GM12892 (cell line): ENCODE measurements around the gene UBE3A.

Source experiments
- POLR2A ChIP-seq: IDR thresholded peaks from 2 replicates; pipeline ENCODE4 v1.6.1; 2011; ENCODE audit warnings: low read depth, low read length, control low read depth
- POLR2AphosphoS5 ChIP-seq: IDR thresholded peaks from 2 replicates; pipeline ENCODE4 v1.6.1; 2011; ENCODE audit warnings: low read depth, low read length, control low read depth
- TAF1 ChIP-seq: IDR thresholded peaks from 2 replicates; pipeline ENCODE4 v1.6.1; 2011; ENCODE audit warnings: low read depth, mild to moderate bottlenecking, control low read depth, low read length, borderline replicate concordance

GRCh38 chr15:25477816-25478215 is 39.0 kb upstream of the UBE3A start:
- TF ChIP-seq POLR2A, result no peak
- no peak for TF ChIP-seq TAF1
- no peak for TF ChIP-seq POLR2AphosphoS5
